PC-9 (cell line): ENCODE results near the gene ERC2. TPM values are rescaled to one million over a fixed set of nuclear protein-coding genes. Genes with fewer than 3 reads are reported as not detected.

Experiments used
- BruUV-seq: library from RNA; stranded (reverse); fragments of 400-500 nt; replicated peaks from 2 replicates; lab custom pipeline; 2021; lab: Mats Ljungman, UMichigan
- CTCF ChIA-PET: fragments of 300-600 bp; sonication (Branson Sonifier 250); formaldehyde crosslinking; loops from one replicate; lab custom pipeline; 2022; ENCODE audit warnings: antibody characterized with exemption; lab: Charles Lee
- POLR2A ChIA-PET: fragments of 300-600 bp; sonication (Branson Sonifier 250); formaldehyde crosslinking; loops from one replicate; lab custom pipeline; 2022; ENCODE audit warnings: antibody characterized with exemption; ENCODE audit not compliant: unreplicated experiment; lab: Charles Lee
- DNase-seq, 2 experiments: peaks; one replicate each; pipeline versions ENCODE4 v3.0.0 to v3.0.0-alpha.2; 2015 to 2022; ENCODE audit warnings: mixed read lengths in 1 of 2
- H2AFZ ChIP-seq: fragments of 200-600 bp; sonication (generic); 2 replicates; pipeline ENCODE4 v1.8.1; 2017; ENCODE audit warnings: antibody characterized with exemption
- H3F3A ChIP-seq: fragments of 200-600 bp; sonication (generic); 2 replicates; pipeline ENCODE4 v1.8.1; 2017; ENCODE audit warnings: antibody characterized with exemption, mild to moderate bottlenecking, low read depth; ENCODE audit not compliant: insufficient read depth
- H3K27ac ChIP-seq: fragments of 200-600 bp; sonication (generic); 2 replicates; pipeline ENCODE4 v1.6.1; 2016; ENCODE audit warnings: mixed run types
- H3K27me3 ChIP-seq: fragments of 200-600 bp; sonication (generic); 2 replicates; pipeline ENCODE4 v1.6.1; 2016; ENCODE audit warnings: low read depth, mixed run types; ENCODE audit not compliant: insufficient read depth
- H3K36me3 ChIP-seq: fragments of 200-600 bp; sonication (generic); 2 replicates; pipeline ENCODE4 v1.6.1; 2016; ENCODE audit warnings: low read depth, mixed run types
- H3K4me1 ChIP-seq: fragments of 200-600 bp; sonication (generic); replicated peaks from 2 replicates; pipeline ENCODE4 v1.6.1; 2016; ENCODE audit warnings: mixed run types; ENCODE audit not compliant: insufficient read depth
- H3K4me2 ChIP-seq: fragments of 200-600 bp; sonication (generic); 2 replicates; pipeline ENCODE4 v1.6.1; 2017; ENCODE audit warnings: mixed run types
- H3K4me3 ChIP-seq: fragments of 200-600 bp; sonication (generic); 2 replicates; pipeline ENCODE4 v1.6.1; 2016; ENCODE audit warnings: mixed run types
- H3K79me2 ChIP-seq: fragments of 200-600 bp; sonication (generic); 2 replicates; pipeline ENCODE4 v1.6.1; 2017; ENCODE audit warnings: low read depth, mixed run types
- H3K9me2 ChIP-seq: fragments of 200-600 bp; sonication (generic); 2 replicates; pipeline ENCODE4 v1.8.1; 2017; ENCODE audit warnings: mild to moderate bottlenecking; ENCODE audit not compliant: insufficient read depth
- H3K9me3 ChIP-seq: fragments of 200-600 bp; sonication (generic); 2 replicates; pipeline ENCODE4 v1.8.1; 2016; ENCODE audit warnings: low read depth; ENCODE audit not compliant: insufficient read depth
- H4K20me1 ChIP-seq: fragments of 200-600 bp; sonication (generic); 2 replicates; pipeline ENCODE4 v1.8.1; 2017; ENCODE audit not compliant: insufficient read depth
- CTCF ChIP-seq: fragments of 200-600 bp; sonication (generic); conservative IDR thresholded peaks from 2 replicates; pipeline ENCODE4 v1.6.1; 2017; ENCODE audit warnings: mixed run types, antibody characterized with exemption, mild to moderate bottlenecking, moderate library complexity
- EZH2 ChIP-seq: fragments of 200-600 bp; sonication (generic); IDR thresholded peaks from 2 replicates; pipeline ENCODE4 v1.8.0; 2017; ENCODE audit warnings: antibody characterized with exemption, low read depth
- intact Hi-C: fragments of 100-400 bp; cut with micrococcal nuclease; formaldehyde crosslinking; loops from one replicate; pipeline ENCODE4 v1.10.0; 2022; ENCODE audit not compliant: unreplicated experiment
- total RNA-seq: library from RNA; stranded (reverse); gene quantifications from 2 replicates; pipeline ENCODE4 v1.2.3, GENCODE V29; 2021

Gene ERC2
- total RNA-seq, 1 experiment from 2014 or later: 1.4 TPM

GRCh38 chr3:55655544-55655943 lies 812.7 kb downstream of the ERC2 start:
- Histone ChIP-seq H3K4me2 (no peak overlapping the region), H4K20me1 (no peaks in the 10 kb centered on the region), H3K27ac (no peak overlapping the region), H3K4me3 (no peak overlapping the region), H3K4me1 (no peaks in the 10 kb centered on the region), H3K9me2 (no peaks in the 10 kb centered on the region), H3F3A (no peaks in the 10 kb centered on the region), H2AFZ (no peak overlapping the region), H3K79me2 (no peaks in the 10 kb centered on the region), H3K36me3 (no peaks in the 10 kb centered on the region), H3K9me3 (no peaks in the 10 kb centered on the region), H3K27me3 (no peaks in the 10 kb centered on the region)
- ChIA-PET POLR2A (interaction anchor here (0.9 kb wide), 1 partner anchor 17 kb away, joined by 7 read pairs; no protein-coding TSS in a partner anchor), CTCF (no interaction called here)
- intact Hi-C loops: no loop called here
- no peak for DNase-seq
- no TSS peak for BruUV-seq
- TF ChIP-seq EZH2 (no peak), CTCF (no peak)

- Histone ChIP-seq H3K4me3 (no peak overlapping the region), H3K79me2 (no peaks in the 10 kb centered on the region), H3K9me3 (no peaks in the 10 kb centered on the region), H2AFZ (no peak overlapping the region), H3F3A (no peaks in the 10 kb centered on the region), H4K20me1 (no peaks in the 10 kb centered on the region), H3K27me3 (no peaks in the 10 kb centered on the region), H3K36me3 (no peaks in the 10 kb centered on the region), H3K4me1 (no peaks in the 10 kb centered on the region), H3K27ac (no peak overlapping the region), H3K9me2 (no peaks in the 10 kb centered on the region), H3K4me2 (no peak overlapping the region)
- POLR2A ChIA-PET: no interaction called here
- no TSS peak for BruUV-seq
- no peak for TF ChIP-seq EZH2
- no peak for DNase-seq
- CTCF ChIA-PET: no interaction called here
- intact Hi-C loops: no loop called here
Measured at GRCh38 chr3:55654123-55654760, 814.0 kb downstream of the ERC2 start.

GRCh38 chr3:55651011-55651410 lies 817.3 kb downstream of the ERC2 start:
- Histone ChIP-seq H3F3A (no peaks in the 10 kb centered on the region), H3K9me3 (no peaks in the 10 kb centered on the region), H3K4me3 (no peak overlapping the region), H3K27me3 (no peaks in the 10 kb centered on the region), H3K36me3 (no peaks in the 10 kb centered on the region), H3K9me2 (no peaks in the 10 kb centered on the region), H2AFZ (no peak overlapping the region), H3K27ac (no peak overlapping the region), H3K4me2 (no peak overlapping the region), H3K4me1 (no peaks in the 10 kb centered on the region), H4K20me1 (no peaks in the 10 kb centered on the region), H3K79me2 (no peaks in the 10 kb centered on the region)
- intact Hi-C loops: no loop called here
- ChIA-PET CTCF (interaction anchor here (0.6 kb wide), 1 partner anchor 197 kb away, joined by 3 read pairs; no protein-coding TSS in a partner anchor), POLR2A (no interaction called here)
- no TSS peak for BruUV-seq
- no peak for DNase-seq
- TF ChIP-seq CTCF (no peak), EZH2 (no peak)
